ENCODE results near the gene CEP120. TPM values are rescaled to one million over a fixed set of nuclear protein-coding genes. Genes with fewer than 3 reads are reported as not detected.
"Not testable (repeated sequence)": the region's sequence is repeated elsewhere in the genome, so short reads cannot be mapped to it uniquely, and the experiment has no call there.

Gene CEP120
- total and polyA plus RNA-seq, 2 donors, result 10.3 to 39.5 TPM

DNA sequence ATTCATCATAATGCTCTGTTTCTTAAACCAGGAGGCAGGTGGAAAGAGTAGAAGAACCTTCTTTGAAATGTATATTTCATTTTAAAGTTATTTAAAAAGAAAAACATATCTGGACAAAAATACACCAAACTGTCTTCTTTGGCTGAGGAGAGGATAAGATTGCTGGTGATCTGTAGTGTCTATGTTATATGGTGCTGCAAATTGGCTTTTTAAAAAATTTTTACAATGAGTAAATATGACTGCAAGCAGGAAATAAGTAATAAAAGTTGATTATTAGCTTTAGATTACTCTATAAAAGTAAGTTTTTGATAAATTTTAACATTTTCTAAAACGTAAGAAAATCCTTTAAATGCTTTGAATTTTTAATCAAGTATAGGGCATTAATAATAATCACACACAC is 64.9 kb downstream of the CEP120 start:
- no peak overlapping the region for H3K27ac ChIP-seq (ENCODE audit: low read depth)
- WGBS, result 35% methylated on average over 1 of the region's 1 CpG
- no peak overlapping the region for H3K4me3 ChIP-seq (ENCODE audit: low read depth, low read length)

DNA sequence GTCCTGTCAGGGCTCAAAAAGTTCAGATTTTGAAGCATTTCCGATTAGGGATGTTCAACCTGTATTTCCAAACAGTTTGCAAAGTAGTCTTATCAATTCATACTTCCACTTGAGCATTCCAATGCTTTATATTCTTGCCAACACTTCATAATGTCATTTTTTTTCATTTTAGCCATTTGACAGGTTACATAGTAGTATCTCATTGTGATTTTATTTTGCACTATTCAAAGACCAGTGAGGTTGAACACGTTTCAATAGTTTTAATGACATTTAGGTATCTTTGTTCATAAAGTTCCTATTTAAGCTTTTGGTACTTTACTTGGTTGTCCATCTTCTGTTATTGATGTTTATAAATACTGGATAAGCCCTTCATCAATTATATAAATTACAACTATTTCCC is 71.4 kb downstream of the CEP120 start:
- Histone ChIP-seq H3K4me3 (ENCODE audit: low read depth, low read length) (no peak overlapping the region), H3K36me3 (ENCODE audit: insufficient read depth) (no peaks in the 10 kb centered on the region), H3K4me1 (ENCODE audit: insufficient read depth) (no peaks in the 10 kb centered on the region), H3K27ac (ENCODE audit: low read depth) (no peak overlapping the region)
- DNase-seq (ENCODE audit: extremely low spot score), result no peak
- 89% methylated on average over 2 of the region's 2 CpGs for WGBS

More for the DNA sequence above, 64.9 kb downstream of the CEP120 start:
- no peaks in the 10 kb centered on the region for H3K4me1 ChIP-seq (ENCODE audit: insufficient read depth)
- DNase-seq (ENCODE audit: extremely low spot score), result no peak
- H3K36me3 ChIP-seq (ENCODE audit: insufficient read depth), result no peaks in the 10 kb centered on the region

DNA sequence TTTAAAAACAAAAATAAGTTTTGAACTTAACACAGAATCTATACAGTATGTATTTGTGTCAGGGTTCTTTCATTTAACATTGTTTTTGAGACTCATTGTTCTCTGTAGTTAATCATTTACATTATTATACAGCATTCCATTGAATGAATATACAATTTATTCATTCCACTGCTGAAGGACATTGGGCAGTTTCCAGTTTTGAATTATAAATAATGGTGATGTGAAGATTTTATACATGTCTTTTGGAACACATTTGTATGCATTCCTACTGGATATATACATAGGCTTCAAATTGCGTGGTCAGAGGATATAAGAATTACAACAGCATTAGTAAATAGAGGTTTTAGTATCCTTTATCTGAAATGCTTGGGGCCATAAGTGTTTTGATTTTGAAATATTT is 72.0 kb downstream of the CEP120 start:
- Histone ChIP-seq H3K4me1 (ENCODE audit: insufficient read depth) (no peaks in the 10 kb centered on the region), H3K4me3 (ENCODE audit: low read depth, low read length) (no peak overlapping the region), H3K27ac (ENCODE audit: low read depth) (no peak overlapping the region), H3K36me3 (ENCODE audit: insufficient read depth) (no peaks in the 10 kb centered on the region)
- DNase-seq (ENCODE audit: extremely low spot score), result no peak
- WGBS, result 81% methylated on average over 1 of the region's 1 CpG

DNA sequence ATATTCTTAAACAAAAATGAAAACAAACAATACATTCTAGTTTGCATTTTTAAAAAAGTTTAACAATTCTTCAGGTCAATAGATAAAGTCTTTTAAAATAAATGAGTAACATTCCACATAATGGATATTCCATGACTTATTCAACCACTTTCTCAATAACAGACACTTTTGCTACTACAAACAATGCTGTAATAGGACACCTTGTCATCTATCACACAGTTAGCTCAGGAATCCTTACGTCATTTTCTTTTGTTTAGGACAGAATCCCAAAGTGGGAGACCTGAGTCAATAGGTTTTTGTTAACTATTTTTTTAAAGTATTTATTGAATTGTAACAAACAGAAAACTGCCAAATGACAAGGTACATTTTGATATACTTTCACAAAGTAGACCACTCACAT is 72.5 kb downstream of the CEP120 start:
- H3K4me3 ChIP-seq (ENCODE audit: low read depth, low read length), result no peak overlapping the region
- 94% methylated on average over 1 of the region's 1 CpG for WGBS
- DNase-seq (ENCODE audit: extremely low spot score), result no peak
- H3K27ac ChIP-seq (ENCODE audit: low read depth), result no peak overlapping the region
- no peaks in the 10 kb centered on the region for H3K4me1 ChIP-seq (ENCODE audit: insufficient read depth)
- H3K36me3 ChIP-seq (ENCODE audit: insufficient read depth), result no peaks in the 10 kb centered on the region

- peak; percentile 37 for DNase-seq (ENCODE audit: extremely low spot score)
- H3K27ac ChIP-seq (ENCODE audit: low read depth), result no peak overlapping the region
- 29% methylated on average over 4 of the region's 4 CpGs for WGBS
- H3K4me1 ChIP-seq (ENCODE audit: insufficient read depth), result no peaks in the 10 kb centered on the region
- no peak overlapping the region for H3K4me3 ChIP-seq (ENCODE audit: low read depth, low read length)
- H3K36me3 ChIP-seq (ENCODE audit: insufficient read depth), result no peaks in the 10 kb centered on the region
Observed at GRCh38 chr5:123344816-123345426, 78.3 kb downstream of the CEP120 start.

GRCh38 chr5:123340928-123341327 is 82.3 kb downstream of the CEP120 start:
- no peak for DNase-seq (ENCODE audit: extremely low spot score)
- Histone ChIP-seq H3K4me3 (ENCODE audit: low read depth, low read length) (no peak overlapping the region), H3K4me1 (ENCODE audit: insufficient read depth) (no peaks in the 10 kb centered on the region), H3K36me3 (ENCODE audit: insufficient read depth) (no peaks in the 10 kb centered on the region), H3K27ac (ENCODE audit: low read depth) (no peak overlapping the region)
- 73% methylated on average over 2 of the region's 2 CpGs for WGBS

GRCh38 chr5:123308377-123308776 is 114.8 kb downstream of the CEP120 start:
- not testable (repeated sequence) for H3K36me3 ChIP-seq (ENCODE audit: insufficient read depth); H3K4me3 ChIP-seq (ENCODE audit: low read depth, low read length); H3K27ac ChIP-seq (ENCODE audit: low read depth); DNase-seq (ENCODE audit: extremely low spot score); H3K4me1 ChIP-seq (ENCODE audit: insufficient read depth)
- 82% methylated on average over 9 of the region's 9 CpGs for WGBS

GRCh38 chr5:123305751-123306150 is 117.5 kb downstream of the CEP120 start:
- no peaks in the 10 kb centered on the region for H3K36me3 ChIP-seq (ENCODE audit: insufficient read depth)
- no peak overlapping the region for H3K4me3 ChIP-seq (ENCODE audit: low read depth, low read length)
- WGBS, result 92% methylated on average over 4 of the region's 4 CpGs
- no peaks in the 10 kb centered on the region for H3K4me1 ChIP-seq (ENCODE audit: insufficient read depth)
- H3K27ac ChIP-seq (ENCODE audit: low read depth), result no peak overlapping the region
- DNase-seq (ENCODE audit: extremely low spot score), result no peak

- Histone ChIP-seq H3K36me3 (ENCODE audit: insufficient read depth) (no peaks in the 10 kb centered on the region), H3K27ac (ENCODE audit: low read depth) (no peak overlapping the region)
- DNase-seq (ENCODE audit: extremely low spot score), result no peak
Observed at GRCh38 chr5:123304777-123305316, 118.4 kb downstream of the CEP120 start.

GRCh38 chr5:123303802-123304201 is 119.4 kb downstream of the CEP120 start:
- 79% methylated on average over 3 of the region's 3 CpGs for WGBS
- Histone ChIP-seq H3K36me3 (ENCODE audit: insufficient read depth) (no peaks in the 10 kb centered on the region), H3K27ac (ENCODE audit: low read depth) (no peak overlapping the region), H3K4me1 (ENCODE audit: insufficient read depth) (no peaks in the 10 kb centered on the region), H3K4me3 (ENCODE audit: low read depth, low read length) (no peak overlapping the region)
- no peak for DNase-seq (ENCODE audit: extremely low spot score)

More at GRCh38 chr5:123304777-123305316, 118.4 kb downstream of the CEP120 start:
- Histone ChIP-seq H3K4me1 (ENCODE audit: insufficient read depth) (no peaks in the 10 kb centered on the region), H3K4me3 (ENCODE audit: low read depth, low read length) (no peak overlapping the region)

- no peak overlapping the region for H3K4me3 ChIP-seq (ENCODE audit: low read depth, low read length)
Observed at GRCh38 chr5:123300266-123300665, 122.9 kb downstream of the CEP120 start.

GRCh38 chr5:123299136-123299535 is 124.1 kb downstream of the CEP120 start:
- no peak for DNase-seq (ENCODE audit: extremely low spot score)
- Histone ChIP-seq H3K36me3 (ENCODE audit: insufficient read depth) (peaks cover 2% of the 10 kb centered on the region), H3K4me1 (ENCODE audit: insufficient read depth) (no peaks in the 10 kb centered on the region), H3K4me3 (ENCODE audit: low read depth, low read length) (no peak overlapping the region), H3K27ac (ENCODE audit: low read depth) (no peak overlapping the region)
- WGBS, result 97% methylated on average over 1 of the region's 1 CpG

More at GRCh38 chr5:123300266-123300665, 122.9 kb downstream of the CEP120 start:
- 91% methylated on average over 4 of the region's 4 CpGs for WGBS
- H3K4me1 ChIP-seq (ENCODE audit: insufficient read depth), result no peaks in the 10 kb centered on the region
- no peak overlapping the region for H3K27ac ChIP-seq (ENCODE audit: low read depth)
- peaks cover 2% of the 10 kb centered on the region for H3K36me3 ChIP-seq (ENCODE audit: insufficient read depth)
- no peak for DNase-seq (ENCODE audit: extremely low spot score)

GRCh38 chr5:123298335-123299030 is 124.7 kb downstream of the CEP120 start:
- Histone ChIP-seq H3K4me1 (ENCODE audit: insufficient read depth) (no peaks in the 10 kb centered on the region), H3K36me3 (ENCODE audit: insufficient read depth) (peaks cover 2% of the 10 kb centered on the region), H3K4me3 (ENCODE audit: low read depth, low read length) (no peak overlapping the region), H3K27ac (ENCODE audit: low read depth) (no peak overlapping the region)
- DNase-seq (ENCODE audit: extremely low spot score), result no peak
- WGBS, result 85% methylated on average over 2 of the region's 2 CpGs

DNA sequence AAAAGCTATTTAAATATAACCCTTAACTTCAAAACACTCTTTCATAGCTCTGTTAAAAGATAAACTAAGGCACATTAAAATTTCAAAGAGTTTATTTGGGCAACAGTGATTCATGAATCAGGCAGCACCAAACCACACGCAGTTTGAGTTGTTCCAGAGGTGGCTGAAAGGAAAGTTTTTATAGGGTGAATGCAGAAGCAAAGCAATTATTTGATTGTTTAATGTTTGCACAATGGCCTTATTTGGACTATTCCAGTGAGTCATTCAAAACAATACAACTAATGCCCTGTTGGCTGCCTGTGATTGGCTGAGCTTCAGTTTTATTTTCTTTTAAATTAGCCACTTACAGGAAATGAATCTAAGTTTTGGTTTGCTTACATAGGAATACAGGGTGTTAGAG is 125.3 kb downstream of the CEP120 start:
- 65% methylated on average over 1 of the region's 1 CpG for WGBS
- no peak overlapping the region for H3K27ac ChIP-seq (ENCODE audit: low read depth)

More for the DNA sequence above, 125.3 kb downstream of the CEP120 start:
- H3K36me3 ChIP-seq (ENCODE audit: insufficient read depth), result peaks cover 2% of the 10 kb centered on the region
- DNase-seq (ENCODE audit: extremely low spot score), result no peak
- H3K4me1 ChIP-seq (ENCODE audit: insufficient read depth), result no peaks in the 10 kb centered on the region
- no peak overlapping the region for H3K4me3 ChIP-seq (ENCODE audit: low read depth, low read length)

All from urinary bladder (tissue), 4 donors.